Adrenal gland (tissue), 5 donors: ENCODE data around the gene GATAD2B.

Experiments used
- POLR2A ChIP-seq, 2 donors: fragments of 450-650 bp; IDR thresholded peaks; one replicate each; pipeline ENCODE4 v1.6.1; 2017; ENCODE audit warnings: antibody characterized with exemption in 2 of 2, mild to moderate bottlenecking in 2 of 2, moderate library complexity in 1 of 2
- TF ChIP-seq, protein P1 (sequence below), 6 experiments: fragments of 450-650 bp in 4 of 6; fragments of 200-600 bp in 2 of 6; sonication (generic) in 1 of 6; IDR thresholded peaks; 1 replicate in 5 of 6; 2 replicates in 1 of 6; pipeline versions ENCODE4 v1.5.1 to v1.8.0; 2016 to 2021; ENCODE audit warnings: antibody characterized with exemption in 6 of 6, mild to moderate bottlenecking in 2 of 6, moderate library complexity in 1 of 6
- donor health status: DM: no; HTN: no; CAD: no.

DNA sequence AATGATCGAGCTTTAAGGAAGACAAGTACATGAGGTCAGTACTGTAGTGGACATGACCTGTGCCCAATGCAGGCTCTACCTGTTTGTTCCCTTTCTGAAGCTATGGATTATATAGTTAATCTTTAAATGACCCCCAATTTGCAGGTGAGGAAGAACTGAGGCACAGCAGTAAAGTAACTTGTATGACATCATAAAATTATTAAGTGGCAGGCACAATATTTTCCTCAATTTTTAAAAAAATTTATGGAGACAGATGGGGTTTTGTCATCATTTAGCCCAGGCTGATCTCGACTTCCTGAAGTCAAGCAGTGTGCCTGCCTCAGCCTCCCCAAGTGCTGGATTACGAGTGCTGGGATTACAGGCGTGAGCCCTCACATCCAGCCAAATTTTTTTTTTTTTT lies 3.6 kb upstream of the GATAD2B start:
- no peak for TF ChIP-seq POLR2A (IDR thresholded peaks at IDR 0.05)
- TF ChIP-seq, protein P1, sequence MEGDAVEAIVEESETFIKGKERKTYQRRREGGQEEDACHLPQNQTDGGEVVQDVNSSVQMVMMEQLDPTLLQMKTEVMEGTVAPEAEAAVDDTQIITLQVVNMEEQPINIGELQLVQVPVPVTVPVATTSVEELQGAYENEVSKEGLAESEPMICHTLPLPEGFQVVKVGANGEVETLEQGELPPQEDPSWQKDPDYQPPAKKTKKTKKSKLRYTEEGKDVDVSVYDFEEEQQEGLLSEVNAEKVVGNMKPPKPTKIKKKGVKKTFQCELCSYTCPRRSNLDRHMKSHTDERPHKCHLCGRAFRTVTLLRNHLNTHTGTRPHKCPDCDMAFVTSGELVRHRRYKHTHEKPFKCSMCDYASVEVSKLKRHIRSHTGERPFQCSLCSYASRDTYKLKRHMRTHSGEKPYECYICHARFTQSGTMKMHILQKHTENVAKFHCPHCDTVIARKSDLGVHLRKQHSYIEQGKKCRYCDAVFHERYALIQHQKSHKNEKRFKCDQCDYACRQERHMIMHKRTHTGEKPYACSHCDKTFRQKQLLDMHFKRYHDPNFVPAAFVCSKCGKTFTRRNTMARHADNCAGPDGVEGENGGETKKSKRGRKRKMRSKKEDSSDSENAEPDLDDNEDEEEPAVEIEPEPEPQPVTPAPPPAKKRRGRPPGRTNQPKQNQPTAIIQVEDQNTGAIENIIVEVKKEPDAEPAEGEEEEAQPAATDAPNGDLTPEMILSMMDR (IDR thresholded peaks at IDR 0.05): no peak
